H1 (cell line): Measurements from ENCODE around the gene BLMH. TPM values are rescaled to one million over a fixed set of nuclear protein-coding genes. Genes with fewer than 3 reads are reported as not detected.

ENCODE experiments used
- EGR1 ChIP-seq: IDR thresholded peaks from 2 replicates; pipeline ENCODE4 v1.6.1; 2011; ENCODE audit warnings: low read depth, low read length, borderline replicate concordance
- FOSL1 ChIP-seq: IDR thresholded peaks from 2 replicates; pipeline ENCODE4 v1.6.1; 2011; ENCODE audit warnings: mild to moderate bottlenecking, low read depth, low read length, moderate library complexity; ENCODE audit not compliant: insufficient read depth
- KDM1A ChIP-seq: fragments of 200-600, 300-600 bp; sonication (generic); IDR thresholded peaks from 2 replicates; pipeline ENCODE4 v1.7.1; 2016; ENCODE audit warnings: mild to moderate bottlenecking, low read length, borderline replicate concordance
- RBBP5 ChIP-seq: IDR thresholded peaks from 2 replicates; pipeline ENCODE4 v1.7.1; 2012; ENCODE audit warnings: low read depth, mild to moderate bottlenecking, inconsistent platforms, low read length, moderate library complexity, borderline replicate concordance
- RFX5 ChIP-seq: IDR thresholded peaks from 2 replicates; pipeline ENCODE4 v1.6.1; 2011; ENCODE audit warnings: low read depth, low read length, improper control_type of control experiment, borderline replicate concordance
- SIX5 ChIP-seq: IDR thresholded peaks from 2 replicates; pipeline ENCODE4 v1.6.1; 2011; ENCODE audit warnings: mild to moderate bottlenecking, low read depth, low read length
- polyA plus RNA-seq, 7 experiments: library from polyadenylated mRNA; depleted of rRNA in 3 of 7; stranded (reverse) in 5 of 7; unstranded in 2 of 7; fragments of >200 nt in 5 of 7; fragments of 200-250 nt in 2 of 7; gene quantifications; 1 replicate in 5 of 7; 2 replicates in 1 of 7; 4 replicates in 1 of 7; pipeline versions ENCODE4 v1.2.1 to v1.2.3, GENCODE V29; 2011 to 2013; ENCODE audit warnings: missing spikeins in 2 of 7, mixed read lengths in 2 of 7
- total RNA-seq: library from RNA; stranded (reverse); fragmentation: NEBNext Ultra II Directional; extraction: Animal tissue kit (Norgen Biotek cat#: 25700); gene quantifications from 2 replicates; pipeline ENCODE4 v1.2.1, GENCODE V29; 2021

The BLMH gene
- total and polyA plus RNA-seq, 2 of the 8 experiments (the other 6 are each of a cell fraction or from before 2014, with no cell fraction given): 18.2 to 74.3 TPM

GRCh38 chr17:30232015-30232823 is 59.5 kb downstream of the BLMH start (continued):
- TF ChIP-seq SIX5 (no peak), FOSL1 (no peak), KDM1A (no peak), RFX5 (no peak), RBBP5 (no peak), EGR1 (no peak)
- TF ChIP-seq, all 59 proteins: peak for 0
